Gastroesophageal sphincter (tissue), 4 donors: ENCODE data around the gene MAP2K3. TPM values are rescaled to one million over a fixed set of nuclear protein-coding genes. Genes with fewer than 3 reads are reported as not detected.

ENCODE experiments used
- ATAC-seq: fragments of 150-250 bp; one replicate; pipeline ENCODE4 v1.9.1; 2016; ENCODE audit warnings: mild to moderate bottlenecking, moderate library complexity
- H3K27ac ChIP-seq, 4 donors: fragments of 200-600 bp; sonication (generic) in 3 of 4; 1 replicate in 3 of 4; 2 replicates in 1 of 4; pipeline ENCODE4 v1.5.1; 2016 to 2019
- H3K27me3 ChIP-seq: fragments of 200-600 bp; sonication (generic); one replicate; pipeline ENCODE4 v1.5.1; 2019
- H3K36me3 ChIP-seq, 2 donors: fragments of 200-600 bp; sonication (generic); one replicate each; pipeline ENCODE4 v1.5.1; 2019; ENCODE audit warnings: control low read depth in 1 of 2
- H3K4me1 ChIP-seq, 3 donors: fragments of 200-600 bp; sonication (generic); 1 replicate in 2 of 3; 2 replicates in 1 of 3; pipeline ENCODE4 v1.5.1; 2016 to 2019; ENCODE audit warnings: control low read depth in 2 of 3
- H3K4me3 ChIP-seq, 2 donors: fragments of 200-600 bp; sonication (generic); one replicate each; pipeline ENCODE4 v1.5.1; 2019; ENCODE audit warnings: mild to moderate bottlenecking in 1 of 2, moderate library complexity in 1 of 2
- H3K9me3 ChIP-seq, 3 donors: fragments of 200-600 bp; sonication (generic); one replicate each; pipeline ENCODE4 v1.5.1; 2017 to 2019; ENCODE audit warnings: control low read depth in 2 of 3
- CTCF ChIP-seq, 4 experiments: fragments of 200-600 bp in 2 of 4; fragments of 450-650 bp in 2 of 4; sonication (generic) in 1 of 4; IDR thresholded peaks; one replicate each; pipeline ENCODE4 v1.5.1; 2017 to 2019; ENCODE audit warnings: antibody characterized with exemption in 4 of 4, mild to moderate bottlenecking in 2 of 4, moderate library complexity in 2 of 4
- EP300 ChIP-seq: sonication (generic); formaldehyde crosslinking; IDR thresholded peaks from one replicate; pipeline ENCODE4 v1.6.1; 2017; ENCODE audit warnings: antibody characterized with exemption, mild to moderate bottlenecking
- POLR2A ChIP-seq, 2 donors: fragments of 450-650 bp; IDR thresholded peaks; one replicate each; pipeline ENCODE4 v1.6.1; 2017; ENCODE audit warnings: antibody characterized with exemption in 2 of 2, mild to moderate bottlenecking in 2 of 2, moderate library complexity in 1 of 2
- POLR2AphosphoS5 ChIP-seq: sonication (generic); formaldehyde crosslinking; IDR thresholded peaks from one replicate; pipeline ENCODE4 v1.6.1; 2017; ENCODE audit warnings: antibody characterized with exemption
- WGBS, 2 donors: methylation state at CpG; one replicate each; pipeline ENCODE4 v1.1.5; 2018; ENCODE audit warnings: low coverage in 1 of 2; 5-methylcytosine and 5-hydroxymethylcytosine counted together
- total RNA-seq, 4 donors: library from RNA; depleted of rRNA; stranded (reverse); fragments of >200 nt; gene quantifications; one replicate each; pipeline ENCODE4 v1.1.0, GENCODE V29; 2016

MAP2K3 gene
- total RNA-seq, 4 donors from 2014 or later = 18.3 to 46.2 (median 35.2) TPM

- Histone ChIP-seq H3K4me3 (peak within 1 kb of the TSS; percentile 79 to 84), H3K27me3 (no peaks in the 10 kb centered on the region), H3K27ac (peak within 1 kb of the TSS; percentile 11 to 91 (median 79)), H3K4me1 (peaks cover 0 to 48% (median 22%) of the 10 kb centered on the region in 3 donors), H3K9me3 (no peaks in the 10 kb centered on the region), H3K36me3 (no peaks in the 10 kb centered on the region)
- peak; percentile 91 for ATAC-seq
- TF ChIP-seq POLR2A (IDR thresholded peaks at IDR 0.05) (peak in 1 of 2 donors; percentile 15), POLR2AphosphoS5 (peak; percentile 17), CTCF (IDR thresholded peaks at IDR 0.05) (peak in 1 of 4 experiments; percentile 7), EP300 (no peak)
- 0% methylated on average over 7 to 10 of the region's 117 CpGs for WGBS, 2 donors
Observed at GRCh38 chr17:21252796-21253645, 31.5 kb upstream of the MAP2K3 start, which contains the start of gene NATD1. Gene NATD1 (minus strand): TSS chr17:21253410. CDS start chr17:21253264, 146 bp downstream.

GRCh38 chr17:21253646-21254441 lies 30.7 kb upstream of the MAP2K3 start:
- Histone ChIP-seq H3K36me3 (no peaks in the 10 kb centered on the region), H3K4me1 (peaks cover 0 to 48% (median 22%) of the 10 kb centered on the region in 3 donors), H3K27me3 (no peaks in the 10 kb centered on the region), H3K4me3 (peak overlapping the region; percentile 79 to 84), H3K9me3 (no peaks in the 10 kb centered on the region), H3K27ac (peak overlapping the region; percentile 11 to 91 (median 79))
- TF ChIP-seq EP300 = no peak
- peak in 1 of 4 experiments; percentile 2 for TF ChIP-seq CTCF (IDR thresholded peaks at IDR 0.05)
- 43 to 44% methylated on average over 8 to 10 of the region's 15 CpGs for WGBS, 2 donors
- peak; percentile 8 for ATAC-seq

GRCh38 chr17:21258593-21258992 lies 25.9 kb upstream of the MAP2K3 start:
- H3K4me3 ChIP-seq = no peak overlapping the region
- ATAC-seq = no peak
- TF ChIP-seq CTCF (IDR thresholded peaks at IDR 0.05) (no peak), EP300 (no peak), POLR2AphosphoS5 (no peak), POLR2A (IDR thresholded peaks at IDR 0.05) (no peak)
- no peak overlapping the region for H3K27ac ChIP-seq
- no peaks in the 10 kb centered on the region for H3K27me3 ChIP-seq
- peaks cover 0 to 19% (median 4%) of the 10 kb centered on the region in 3 donors for H3K4me1 ChIP-seq
- H3K36me3 ChIP-seq = no peaks in the 10 kb centered on the region
- no peaks in the 10 kb centered on the region for H3K9me3 ChIP-seq
- 79 to 83% methylated on average over 2 to 4 of the region's 7 CpGs for WGBS, 2 donors

- Histone ChIP-seq H3K27me3 (no peaks in the 10 kb centered on the region), H3K36me3 (no peaks in the 10 kb centered on the region), H3K9me3 (no peaks in the 10 kb centered on the region), H3K4me1 (peaks cover 0 to 10% (median 0%) of the 10 kb centered on the region in 3 donors), H3K27ac (no peak overlapping the region), H3K4me3 (no peak overlapping the region)
- 60 to 74% methylated on average over 2 to 9 of the region's 12 CpGs for WGBS, 2 donors
- ATAC-seq = no peak
- no peak for TF ChIP-seq POLR2A (IDR thresholded peaks at IDR 0.05)
- no peak for TF ChIP-seq CTCF (IDR thresholded peaks at IDR 0.05)
- TF ChIP-seq POLR2AphosphoS5 = no peak
- no peak for TF ChIP-seq EP300
Observed at GRCh38 chr17:21262259-21262993, 22.1 kb upstream of the MAP2K3 start.
